DMS53 treated with DMSO at 0.1 percent for 48 hours (cell line): ENCODE measurements around the gene FSTL4.
"Not testable (repeated sequence)": the region's sequence is repeated elsewhere in the genome, so short reads cannot be mapped to it uniquely, and the experiment has no call there.

Experiments
- DNase-seq: peaks from one replicate; lab custom pipeline; 2025; ENCODE audit not compliant: unreplicated experiment; lab: John Stamatoyannopoulos, UW

FSTL4 gene

DNA sequence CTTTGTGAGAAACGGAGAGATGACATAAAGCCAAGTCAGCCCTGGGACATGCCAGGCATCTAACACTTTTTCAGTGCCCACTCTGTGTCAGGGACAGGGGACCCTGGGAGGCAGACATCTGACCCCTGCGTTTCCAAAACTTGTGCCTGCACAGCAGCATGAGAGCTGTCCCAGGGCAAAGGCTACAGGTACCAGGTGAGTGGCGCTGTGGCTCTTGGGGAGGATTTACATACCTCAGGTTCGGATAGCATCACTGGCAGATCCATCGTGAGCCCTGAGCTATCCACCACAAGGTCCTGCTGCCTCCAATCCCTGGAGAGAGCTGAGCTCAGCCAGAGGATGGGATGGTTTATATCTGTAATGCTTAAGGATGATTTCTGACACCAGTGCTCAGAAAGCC, 52.4 kb downstream of the FSTL4 start:
- DNase-seq = no peak

DNA sequence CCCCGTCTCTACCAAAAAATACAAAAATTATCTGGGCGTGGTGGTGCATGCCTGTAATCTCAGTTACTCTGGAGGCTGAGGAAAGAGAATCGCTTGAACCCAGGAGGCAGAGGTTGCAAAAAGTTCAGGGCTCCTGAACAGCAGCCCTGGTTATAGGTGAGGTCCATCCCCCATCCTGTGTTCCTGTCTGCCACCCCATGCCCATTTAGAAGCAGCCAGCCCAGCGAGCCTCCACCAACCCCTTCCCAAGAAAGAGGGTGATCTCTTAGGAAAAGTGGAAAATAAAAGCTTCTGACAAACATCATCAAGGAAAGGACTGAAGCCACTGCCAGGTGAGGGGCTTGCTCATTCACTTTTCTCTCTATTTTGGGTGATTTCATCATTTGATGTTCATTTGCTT, 55.8 kb downstream of the FSTL4 start:
- no peak for DNase-seq

DNA sequence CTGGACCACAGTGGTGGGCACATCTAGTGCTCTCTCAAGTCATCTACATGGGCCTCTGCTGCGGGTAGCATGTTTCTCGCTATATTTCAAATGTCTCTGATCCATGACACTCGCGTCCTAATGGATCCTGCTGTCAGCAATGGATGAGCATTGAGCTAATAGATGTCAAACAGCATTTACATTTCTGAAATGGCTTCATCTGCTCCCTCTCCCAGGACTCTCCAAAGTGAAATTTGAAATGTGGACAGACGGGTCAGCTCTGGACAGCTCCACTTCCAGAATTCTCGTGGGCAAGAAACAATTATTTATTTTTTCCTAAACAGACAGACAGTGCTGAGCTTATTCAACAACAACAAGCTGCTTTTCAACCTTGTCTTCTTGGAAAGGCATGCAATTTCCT, 58.1 kb downstream of the FSTL4 start:
- DNase-seq = no peak

DNA sequence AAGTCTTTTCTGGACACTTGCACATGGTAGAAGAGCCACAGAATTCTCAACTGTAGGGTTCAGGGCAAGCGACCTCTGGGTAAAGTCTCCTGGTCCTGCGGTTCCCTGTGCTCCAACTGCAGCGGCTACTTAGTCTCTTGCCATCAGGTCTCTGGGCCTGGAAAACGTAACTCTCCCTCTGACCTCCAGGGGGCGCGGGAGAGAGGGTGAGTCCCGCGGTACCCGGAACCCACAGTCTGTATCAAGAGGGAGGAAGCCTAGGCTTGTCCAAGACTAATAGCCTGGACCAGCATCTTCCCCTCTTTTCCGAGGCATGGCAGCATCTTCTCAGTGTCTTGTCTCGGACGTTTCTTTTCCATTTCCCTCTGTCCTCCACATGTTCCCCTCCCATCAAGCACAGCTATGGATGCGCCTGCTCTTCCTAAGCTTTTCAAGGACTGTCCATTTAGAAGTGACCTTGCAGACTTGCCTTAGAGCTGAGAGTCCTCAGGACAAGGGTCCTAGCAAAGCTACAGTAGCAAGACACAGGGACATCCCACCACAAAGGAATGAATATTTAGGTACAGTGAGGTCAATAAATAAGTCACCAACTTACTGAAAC, 59.3 kb downstream of the FSTL4 start:
- DNase-seq = peak; percentile 57

DNA sequence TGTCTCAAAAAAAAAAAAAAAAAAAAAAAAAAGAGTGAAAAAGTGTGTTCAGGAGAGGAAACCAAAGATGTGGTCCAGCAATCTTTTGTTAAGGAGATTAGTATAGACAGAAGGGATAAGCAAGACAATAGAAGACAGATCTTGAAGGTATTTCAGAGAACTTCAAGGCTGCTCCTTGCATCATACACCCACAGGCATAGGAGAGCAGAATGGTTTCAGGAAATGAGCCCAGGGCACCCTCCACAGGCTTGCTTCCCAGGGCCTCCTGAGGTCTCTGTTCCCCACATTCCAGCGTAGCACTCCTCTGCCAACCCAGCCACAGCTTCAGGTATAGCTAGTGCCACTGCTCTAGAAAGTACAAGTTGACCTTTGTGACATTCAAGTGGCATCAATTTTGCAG, 65.8 kb downstream of the FSTL4 start:
- DNase-seq = no peak

DNA sequence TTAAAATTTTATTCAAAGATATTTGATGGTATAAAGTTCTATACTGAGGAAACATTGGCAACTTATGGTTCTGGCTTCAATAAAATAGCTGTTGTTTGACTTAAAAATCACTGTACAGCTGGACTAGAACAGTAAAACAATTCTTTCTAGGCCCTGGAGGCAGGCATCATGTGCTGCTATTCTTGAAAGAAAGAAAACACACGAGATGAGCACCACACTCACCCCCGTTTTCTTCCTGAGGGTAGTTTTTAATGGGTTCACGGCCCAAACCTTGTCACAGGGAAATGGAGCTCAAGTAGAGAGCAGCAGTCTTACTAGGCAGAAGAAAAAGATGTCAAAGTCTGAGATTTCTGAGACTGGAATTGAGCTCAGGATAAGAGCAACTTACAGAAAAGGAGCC, 68.0 kb downstream of the FSTL4 start:
- no peak for DNase-seq

DNA sequence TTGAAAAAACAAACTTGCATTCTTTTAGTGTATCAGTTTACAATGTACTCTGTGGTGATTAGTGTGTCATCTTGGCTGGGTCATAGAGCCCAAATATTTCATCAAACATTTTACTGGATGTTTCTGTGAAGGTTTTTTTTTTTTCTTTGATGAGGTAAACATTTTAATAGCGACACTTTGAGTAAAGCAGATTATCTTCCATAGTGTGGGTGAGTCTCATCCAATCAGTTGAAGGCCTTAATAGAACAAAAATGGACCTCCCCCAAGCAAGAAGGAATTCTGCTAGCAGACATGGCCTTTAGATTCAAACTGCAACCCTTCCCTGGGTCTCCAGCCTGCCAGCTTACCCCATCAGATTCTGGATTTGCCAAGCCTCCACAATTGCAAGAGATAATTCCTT, 72.5 kb downstream of the FSTL4 start:
- no peak for DNase-seq

DNA sequence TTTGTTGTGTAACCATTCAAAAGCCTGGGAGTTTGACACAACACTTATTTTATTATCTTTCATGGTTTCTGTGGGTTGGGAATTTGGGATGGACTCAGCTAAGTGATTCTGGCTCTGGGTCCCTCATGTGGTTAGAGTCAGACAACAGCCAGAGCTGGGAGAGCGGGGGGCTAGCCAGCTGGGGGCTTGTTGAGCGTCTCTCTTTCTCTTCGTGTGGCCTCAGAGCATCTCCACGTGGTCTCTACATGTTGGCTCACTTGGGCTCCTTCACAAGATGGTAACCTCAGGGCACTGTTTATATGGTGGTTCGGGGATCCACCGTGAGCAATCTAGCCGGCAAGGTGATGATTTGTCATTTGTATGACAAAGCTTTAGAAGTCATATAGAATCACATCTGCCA, 73.6 kb downstream of the FSTL4 start:
- DNase-seq = no peak

DNA sequence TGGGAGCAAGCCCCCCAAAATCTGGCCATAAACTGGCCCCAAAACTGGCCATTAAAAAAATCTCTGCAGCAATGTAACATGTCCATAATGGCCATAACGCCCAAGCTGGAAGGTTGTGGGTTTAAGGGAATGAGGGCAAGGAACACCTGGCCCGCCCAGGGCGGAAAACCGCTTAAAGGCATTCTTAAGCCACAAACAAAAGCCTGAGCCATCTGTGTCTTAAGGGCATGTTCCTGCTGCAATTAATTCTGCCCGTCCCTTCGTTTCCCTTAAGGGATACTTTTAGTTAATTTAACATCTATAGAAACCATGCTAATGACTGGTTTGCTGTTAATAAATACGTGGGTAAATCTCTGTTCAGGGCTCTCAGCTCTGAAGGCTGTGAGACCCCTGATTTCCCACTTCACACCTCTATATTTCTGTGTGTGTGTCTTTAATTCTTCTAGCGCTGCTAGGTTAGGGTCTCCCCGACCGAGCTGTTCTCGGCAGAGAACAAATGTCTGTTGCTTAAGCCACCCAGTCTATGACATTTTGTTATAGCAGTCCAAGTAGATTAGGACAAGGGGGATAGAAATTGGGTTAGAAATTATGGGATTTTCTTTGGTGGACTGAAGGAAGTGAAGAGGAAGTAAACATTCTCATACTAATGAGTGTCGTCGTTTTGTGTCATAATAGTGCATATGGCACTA, 77.0 kb downstream of the FSTL4 start:
- DNase-seq = not testable (repeated sequence)

DNA sequence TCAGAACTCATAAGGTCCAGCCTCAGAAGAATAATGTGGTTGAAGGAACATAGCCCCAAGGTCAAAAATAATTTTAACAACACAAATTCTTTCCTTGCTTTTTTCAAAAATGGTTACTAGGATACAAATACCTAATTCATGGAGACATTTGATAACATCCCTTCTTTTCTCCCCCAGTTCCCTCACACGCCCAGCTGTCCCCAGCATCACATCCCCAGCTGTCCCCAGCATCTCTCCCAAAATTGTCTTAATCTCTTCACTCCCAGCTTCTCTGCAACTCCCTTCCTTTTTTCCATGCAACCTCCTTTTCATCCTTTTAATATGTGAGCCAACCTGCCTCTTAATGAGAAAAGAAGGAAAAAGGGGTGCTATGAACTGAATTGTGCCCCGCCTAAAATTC, 77.8 kb downstream of the FSTL4 start:
- no peak for DNase-seq

DNA sequence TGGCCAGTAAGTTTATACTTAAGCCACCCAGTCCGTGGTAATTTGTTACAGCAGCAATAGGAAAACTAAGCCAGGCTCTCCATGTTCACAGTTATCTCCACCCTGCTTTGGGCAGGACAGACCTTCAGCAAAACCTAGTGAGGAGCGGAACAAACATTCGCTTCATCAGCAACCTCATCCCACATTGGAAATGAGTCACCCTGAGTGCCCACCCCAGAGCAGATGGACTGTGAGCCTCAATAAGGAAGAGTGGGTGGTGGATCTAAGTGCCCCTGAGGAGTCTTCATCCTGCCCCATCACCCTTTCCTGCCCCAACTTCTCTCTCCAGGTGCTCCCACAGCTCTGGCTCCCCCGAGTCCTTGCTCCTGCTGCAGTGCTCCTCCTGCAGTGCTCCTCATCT, 78.8 kb downstream of the FSTL4 start:
- no peak for DNase-seq

DNA sequence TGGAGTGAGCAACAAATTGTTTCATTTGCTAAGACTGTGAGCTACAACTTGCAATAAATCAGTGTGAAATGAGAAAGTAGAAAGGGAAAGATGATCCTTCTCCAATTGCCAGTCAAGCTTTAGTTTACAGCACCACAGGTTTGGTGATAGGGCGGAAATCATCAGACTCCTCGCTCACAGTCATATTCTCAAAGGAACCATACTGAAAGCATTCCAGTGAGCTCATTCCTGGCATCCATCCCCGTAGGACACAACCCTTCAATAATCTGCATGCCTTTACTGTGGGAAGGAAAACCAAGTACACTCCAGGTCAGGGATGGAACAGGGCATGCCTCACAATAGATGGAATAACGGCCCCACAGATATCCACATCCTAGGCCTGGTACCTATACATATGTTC, 80.7 kb downstream of the FSTL4 start:
- DNase-seq = no peak

DNA sequence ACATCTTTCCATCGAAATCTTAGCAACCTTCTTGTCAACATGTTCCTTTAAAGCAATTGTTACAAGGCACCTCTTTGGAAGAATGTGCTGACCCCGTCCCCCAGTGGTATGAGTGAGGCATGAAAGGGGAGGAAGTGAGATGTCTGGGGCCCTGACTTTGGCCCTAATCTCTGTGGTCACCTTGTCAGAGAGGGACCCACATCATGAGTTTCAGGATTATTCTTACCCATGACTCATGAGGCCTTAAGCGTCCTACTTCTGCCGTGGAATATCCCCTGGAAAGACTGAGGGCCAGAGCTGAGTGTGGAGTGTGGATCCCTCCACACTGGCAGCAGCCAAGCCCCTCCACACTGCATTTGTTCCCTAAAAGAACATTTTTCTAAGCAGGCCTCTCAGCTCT, 81.2 kb downstream of the FSTL4 start:
- no peak for DNase-seq

DNA sequence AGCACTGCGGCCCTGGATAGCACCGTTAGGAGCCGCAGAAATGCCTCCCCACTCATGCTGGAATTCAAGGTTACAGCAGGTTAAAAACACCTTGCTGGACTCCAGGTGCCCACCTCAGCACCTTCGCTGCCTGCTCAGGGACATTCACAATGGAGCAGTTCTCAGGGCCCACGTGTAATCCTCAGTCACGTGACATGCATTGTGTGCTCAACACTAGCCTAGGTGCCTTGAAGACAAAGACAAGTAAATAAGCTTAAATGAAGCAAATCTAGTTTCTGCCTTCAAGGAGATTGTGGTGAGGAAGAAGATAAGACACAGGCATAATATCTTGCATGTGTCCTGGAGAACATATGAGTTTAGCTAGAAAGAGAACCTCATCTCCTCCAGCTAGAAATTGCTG, 82.1 kb downstream of the FSTL4 start:
- no peak for DNase-seq

DNA sequence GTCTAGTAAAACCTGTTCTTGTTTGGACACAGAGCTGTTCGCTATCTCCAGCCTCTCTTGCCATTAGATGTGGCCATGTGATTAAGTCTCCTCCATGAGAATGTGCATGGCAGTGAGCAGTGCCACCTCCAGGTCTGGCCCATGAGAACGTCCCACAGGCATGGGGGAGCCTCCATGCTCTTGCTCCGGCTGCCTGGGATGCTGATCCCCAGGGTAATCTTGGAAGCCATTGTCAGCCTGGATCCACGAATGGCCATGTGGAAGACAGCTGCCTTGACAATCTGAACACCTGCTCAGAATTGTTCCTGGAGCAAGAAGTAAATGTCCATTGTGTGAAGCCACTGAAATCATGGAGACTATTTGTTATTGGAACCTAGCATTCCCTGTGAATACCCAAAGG, 83.5 kb downstream of the FSTL4 start:
- DNase-seq = no peak

DNA sequence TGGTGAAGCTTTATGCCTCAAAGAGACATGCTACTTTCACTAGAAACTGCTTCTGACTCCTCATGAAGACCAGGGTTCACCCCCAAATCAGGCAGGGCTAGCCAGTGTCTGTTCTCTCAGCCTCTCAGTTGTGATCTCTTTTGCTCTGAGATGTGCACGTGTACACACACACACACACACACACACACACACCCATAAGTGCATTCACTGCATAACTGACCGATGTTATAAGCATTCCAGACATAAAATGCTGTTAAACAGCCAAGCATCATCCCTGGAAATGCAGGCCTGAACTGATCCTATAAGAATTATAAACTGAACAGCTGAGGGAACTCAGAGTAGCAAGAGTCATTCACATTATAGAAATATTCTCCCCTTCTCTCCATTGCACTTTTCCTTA, 85.0 kb downstream of the FSTL4 start:
- DNase-seq = no peak

DNA sequence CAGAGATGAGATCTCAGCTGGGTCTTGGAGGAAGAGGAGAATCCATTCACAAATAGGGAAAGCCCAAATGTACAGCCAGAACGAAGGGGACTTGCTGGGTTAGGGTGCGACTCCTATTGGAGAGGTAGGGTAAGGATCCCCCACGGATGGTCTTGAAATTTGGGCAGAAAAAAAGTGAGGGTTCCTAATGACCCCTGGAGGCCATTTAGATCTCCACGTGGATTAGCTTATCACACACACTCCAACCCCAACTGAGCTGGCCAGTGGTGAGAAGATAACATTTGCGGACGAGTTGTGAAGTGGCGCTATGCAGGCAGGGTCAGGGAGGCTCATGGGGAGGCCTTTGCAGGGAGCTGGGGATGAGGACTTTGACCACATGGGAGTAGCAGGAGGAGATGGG, 86.0 kb downstream of the FSTL4 start:
- DNase-seq = no peak

DNA sequence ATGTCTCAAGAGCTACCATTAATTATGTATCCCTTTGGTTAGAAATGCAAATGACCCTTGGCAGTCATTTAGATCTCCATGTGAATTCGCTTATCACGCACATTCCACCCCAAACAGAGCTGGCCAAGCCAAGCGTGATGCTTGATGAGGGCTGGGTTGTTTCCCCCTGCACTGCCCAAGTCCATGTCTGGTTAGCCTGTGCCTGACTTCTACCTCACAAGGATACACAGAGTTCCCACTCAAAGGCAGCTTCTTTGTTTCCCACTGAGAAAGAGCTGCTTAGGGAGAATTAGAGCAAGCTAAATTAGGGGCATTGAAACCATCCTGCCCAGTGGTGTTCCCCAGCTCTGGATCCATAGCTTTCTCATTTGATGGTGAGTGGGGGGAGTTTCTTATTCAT, 87.2 kb downstream of the FSTL4 start:
- DNase-seq = no peak

DNA sequence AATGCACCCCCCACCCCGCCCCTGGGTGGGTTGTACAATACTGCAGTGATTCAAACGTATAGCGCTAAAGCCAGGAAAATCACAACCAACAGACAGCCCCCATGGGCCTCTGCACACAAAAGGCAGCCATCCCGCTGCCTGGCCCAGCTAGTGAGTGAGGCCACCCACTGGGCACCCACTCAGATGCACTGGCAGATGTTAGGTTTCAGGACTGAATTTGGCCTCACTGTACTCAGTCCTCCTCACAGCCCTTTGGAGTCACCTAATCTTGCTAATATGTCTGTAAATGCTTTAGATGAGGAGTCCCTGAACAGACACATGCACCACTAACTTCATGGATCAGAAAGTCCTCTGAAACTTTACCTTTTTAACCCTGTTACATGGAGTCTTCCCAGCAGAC, 87.7 kb downstream of the FSTL4 start:
- no peak for DNase-seq

DNA sequence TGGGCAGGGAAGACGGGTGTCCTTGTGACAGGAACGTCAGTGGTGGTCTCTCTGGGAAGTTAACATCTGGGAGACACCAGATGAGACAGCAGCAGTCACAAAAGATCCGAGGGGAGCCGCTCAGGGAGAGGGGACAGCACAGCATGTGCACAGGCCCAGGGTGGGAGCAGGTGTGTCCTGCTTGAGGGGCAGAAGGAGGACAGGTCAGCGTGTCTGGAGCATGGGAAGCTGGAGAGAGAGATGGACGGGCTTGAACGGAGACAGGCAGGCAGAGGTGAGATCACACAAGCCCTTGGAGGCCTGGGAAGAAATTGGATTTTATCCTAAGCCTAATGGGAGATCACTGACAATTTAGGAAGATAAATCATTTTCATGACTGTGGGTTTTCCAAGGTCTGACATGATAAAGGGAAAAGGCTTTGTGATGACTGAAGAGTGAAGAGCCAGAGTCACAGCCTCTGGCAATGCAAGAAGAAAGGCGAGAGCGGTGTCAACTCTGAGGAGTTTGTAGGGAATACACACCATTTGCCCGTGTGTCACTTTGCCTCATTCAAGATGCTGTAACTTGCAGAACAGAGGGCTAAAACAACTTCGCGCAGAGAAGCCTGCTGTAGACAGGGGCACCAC, 88.3 kb downstream of the FSTL4 start:
- no peak for DNase-seq

DNA sequence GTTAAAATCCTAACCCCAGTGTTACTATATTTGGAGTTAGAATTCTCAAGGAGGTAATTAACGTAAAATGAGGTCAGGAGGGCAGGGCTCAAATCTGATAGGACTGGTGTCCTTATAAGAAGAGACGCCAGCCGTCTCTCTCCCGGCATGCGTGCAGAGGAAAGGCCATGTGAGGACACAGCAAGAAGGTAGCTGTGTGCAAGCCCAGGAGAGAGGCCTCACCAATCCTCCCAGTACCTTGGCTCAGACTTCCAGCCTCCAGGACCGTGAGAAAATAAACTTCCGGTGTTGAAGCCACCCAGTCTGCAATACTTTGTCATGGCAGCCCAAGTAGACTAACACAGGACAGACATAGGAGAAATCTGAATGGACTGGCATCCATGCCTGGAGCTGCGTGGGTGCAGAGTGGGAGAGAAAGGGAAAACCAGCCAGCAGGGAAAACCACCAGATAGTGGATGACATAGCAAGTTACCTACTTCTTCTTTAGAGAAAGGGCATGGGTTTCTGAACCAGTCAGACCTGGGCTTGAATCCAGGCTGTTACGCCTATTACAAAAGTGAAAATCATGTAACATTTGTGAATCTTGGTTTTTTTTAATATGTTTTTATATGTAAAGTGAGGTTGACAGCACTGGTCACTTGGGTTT, 89.2 kb downstream of the FSTL4 start:
- DNase-seq = no peak

DNA sequence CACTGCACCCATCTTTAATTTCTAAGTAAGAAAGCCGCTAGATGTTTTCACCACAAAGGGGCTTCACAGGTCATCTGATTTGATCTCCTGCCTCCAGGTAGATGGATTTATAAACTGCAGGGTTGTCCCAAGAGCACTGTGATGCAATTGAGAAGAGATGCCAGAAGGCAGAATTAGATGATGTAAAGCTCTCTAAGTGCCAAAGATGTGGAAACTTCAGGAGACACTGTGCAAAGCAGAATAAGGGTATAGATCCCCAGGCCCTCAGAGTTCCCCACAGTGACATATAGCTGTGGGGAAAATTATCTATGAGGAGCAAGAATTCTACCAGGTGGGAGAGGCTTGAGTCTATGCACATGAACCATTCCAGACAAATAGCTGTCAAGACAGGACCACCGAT, 90.5 kb downstream of the FSTL4 start:
- no peak for DNase-seq
